Cerebellar nuclear complex (tissue), 1 donor: Measurements from ENCODE around the gene CIZ1.
"Not testable (repeated sequence)": the region's sequence is repeated elsewhere in the genome, so short reads cannot be mapped to it uniquely, and the experiment has no call there.

Source experiments
- DNase-seq, 2 experiments: peaks; one replicate each; lab custom pipeline; 2025; lab: John Stamatoyannopoulos, UW

The CIZ1 gene

GRCh38 chr9:128191406-128192046 is at the start of gene CIZ1:
TSS of gene CIZ1 (minus strand) at chr9:128191572. CDS start at chr9:128190857, 715 bp downstream.
- DNase-seq = no peak

GRCh38 chr9:128233817-128234406 is 42.5 kb upstream of the CIZ1 start:
- no peak for DNase-seq

- no peak for DNase-seq
These were observed 41.4 kb upstream of the CIZ1 start for GRCh38 chr9:128232528-128233428.

GRCh38 chr9:128231638-128232527 is 40.5 kb upstream of the CIZ1 start:
- DNase-seq = no peak

GRCh38 chr9:128230897-128231296 is 39.5 kb upstream of the CIZ1 start:
- not testable (repeated sequence) for DNase-seq

GRCh38 chr9:128226412-128226801 is 35.0 kb upstream of the CIZ1 start:
- DNase-seq = no peak

- DNase-seq = no peak
These were observed 34.5 kb upstream of the CIZ1 start for GRCh38 chr9:128225770-128226411.

- DNase-seq = no peak
These were observed 33.5 kb upstream of the CIZ1 start for GRCh38 chr9:128224877-128225276.

- DNase-seq = no peak
These were observed 31.7 kb upstream of the CIZ1 start for GRCh38 chr9:128222880-128223670.

GRCh38 chr9:128222026-128222425 is 30.7 kb upstream of the CIZ1 start:
- no peak for DNase-seq

- no peak for DNase-seq
These were observed 28.5 kb upstream of the CIZ1 start for GRCh38 chr9:128219831-128220230.

- DNase-seq = no peak
These were observed 27.4 kb upstream of the CIZ1 start for GRCh38 chr9:128218518-128219389.

GRCh38 chr9:128218172-128218517 is 26.8 kb upstream of the CIZ1 start:
- DNase-seq = no peak

- no peak for DNase-seq
These were observed 25.6 kb upstream of the CIZ1 start for GRCh38 chr9:128216781-128217553.

- DNase-seq = no peak
These were observed 24.4 kb upstream of the CIZ1 start for GRCh38 chr9:128215491-128216409.

- peak in 1 of 2 experiments; percentile 87 for DNase-seq
These were observed 23.5 kb upstream of the CIZ1 start for GRCh38 chr9:128214571-128215490.
